Measurements from ENCODE around the gene DHRSX. TPM values are rescaled to one million over a fixed set of nuclear protein-coding genes. Genes with fewer than 3 reads are reported as not detected.

DHRSX gene
- polyA plus RNA-seq, 3 donors, result 12.9 to 33.2 (median 28.3) TPM

DNA sequence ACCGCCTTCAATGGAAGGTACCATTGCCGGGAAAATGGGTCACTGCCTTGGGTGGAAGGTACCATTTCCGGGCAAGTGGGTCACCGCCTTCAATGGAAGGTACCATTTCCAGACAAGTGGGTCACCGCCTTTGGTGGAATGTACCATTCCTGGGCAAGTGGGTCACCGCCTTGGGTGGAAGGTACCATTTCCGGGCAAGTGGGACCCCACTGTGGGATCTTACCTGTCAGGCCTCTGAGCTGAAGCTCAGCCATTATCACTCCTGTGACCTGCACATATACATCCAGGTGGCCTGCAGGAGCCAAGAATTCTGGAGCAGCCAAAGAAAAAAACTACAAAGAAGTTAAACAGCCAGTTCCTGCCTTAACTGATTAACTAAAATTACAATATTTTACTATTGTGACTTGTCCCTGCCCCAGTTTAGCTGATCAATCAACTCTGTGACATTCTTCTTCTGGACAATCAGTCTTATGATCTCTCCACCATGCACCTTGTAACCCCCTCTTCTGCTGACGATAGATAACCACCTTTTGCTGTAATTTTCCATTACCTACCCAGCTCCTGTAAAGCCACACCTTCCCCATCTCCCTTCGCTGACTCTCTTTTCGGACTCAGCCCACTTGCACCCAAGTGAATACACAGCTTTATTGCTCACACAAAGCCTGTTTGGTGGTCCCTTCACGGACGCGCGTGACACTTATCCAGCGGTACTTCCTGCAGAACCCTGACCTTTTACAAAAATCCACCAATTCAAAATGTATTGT is 313.2 kb downstream of the DHRSX start:
- H3K4me3 ChIP-seq (replicated peaks in 1 of 3; ENCODE audit: low read depth in 2 of 3, low read length in 3 of 3), result no peak overlapping the region
- Mint-ChIP-seq H3K27me3 (ENCODE audit: low read depth in 3 of 3) (peaks cover 0 to 4% (median 3%) of the 10 kb centered on the region in 3 donors), H3K27ac (peak overlapping the region in 1 of 7 donors; percentile 6), H3K4me3 (no peak overlapping the region), H3K4me1 (no peaks in the 10 kb centered on the region), H3K36me3 (no peaks in the 10 kb centered on the region), H3K9me3 (peaks cover 8 to 32% (median 23%) of the 10 kb centered on the region in 7 donors)
- intact Hi-C loops (cut with micrococcal nuclease), result no loop called here
- no peaks in the 10 kb centered on the region for H3K79me2 ChIP-seq (ENCODE audit: insufficient read depth, low read length)
- no peak overlapping the region for H3K27ac ChIP-seq (ENCODE audit: low read depth in 1 of 2, low read length in 2 of 2)
- H3K9ac ChIP-seq (ENCODE audit: insufficient read depth, low read length, poor library complexity, severe bottlenecking), result no peak overlapping the region
- H4K20me1 ChIP-seq (ENCODE audit: insufficient read depth, low read length), result no peaks in the 10 kb centered on the region
- no peak overlapping the region for H2AFZ ChIP-seq (ENCODE audit: insufficient read depth, low read depth, low read length, poor library complexity, severe bottlenecking)
- DNase-seq, result no peak
- no peak overlapping the region for H3K4me2 ChIP-seq (replicated peaks; ENCODE audit: extremely low read depth, low read length, poor library complexity, severe bottlenecking)
- no peaks in the 10 kb centered on the region for H3K27me3 ChIP-seq (ENCODE audit: control insufficient read depth in 2 of 2, insufficient read depth in 2 of 2, low read length in 2 of 2)
- no peaks in the 10 kb centered on the region for H3K4me1 ChIP-seq (ENCODE audit: control insufficient read depth in 1 of 2, insufficient read depth in 2 of 2, low read length in 2 of 2)
- TF ChIP-seq, protein P1, sequence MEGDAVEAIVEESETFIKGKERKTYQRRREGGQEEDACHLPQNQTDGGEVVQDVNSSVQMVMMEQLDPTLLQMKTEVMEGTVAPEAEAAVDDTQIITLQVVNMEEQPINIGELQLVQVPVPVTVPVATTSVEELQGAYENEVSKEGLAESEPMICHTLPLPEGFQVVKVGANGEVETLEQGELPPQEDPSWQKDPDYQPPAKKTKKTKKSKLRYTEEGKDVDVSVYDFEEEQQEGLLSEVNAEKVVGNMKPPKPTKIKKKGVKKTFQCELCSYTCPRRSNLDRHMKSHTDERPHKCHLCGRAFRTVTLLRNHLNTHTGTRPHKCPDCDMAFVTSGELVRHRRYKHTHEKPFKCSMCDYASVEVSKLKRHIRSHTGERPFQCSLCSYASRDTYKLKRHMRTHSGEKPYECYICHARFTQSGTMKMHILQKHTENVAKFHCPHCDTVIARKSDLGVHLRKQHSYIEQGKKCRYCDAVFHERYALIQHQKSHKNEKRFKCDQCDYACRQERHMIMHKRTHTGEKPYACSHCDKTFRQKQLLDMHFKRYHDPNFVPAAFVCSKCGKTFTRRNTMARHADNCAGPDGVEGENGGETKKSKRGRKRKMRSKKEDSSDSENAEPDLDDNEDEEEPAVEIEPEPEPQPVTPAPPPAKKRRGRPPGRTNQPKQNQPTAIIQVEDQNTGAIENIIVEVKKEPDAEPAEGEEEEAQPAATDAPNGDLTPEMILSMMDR (IDR thresholded peaks at IDR 0.05), result no peak
- WGBS (ENCODE audit: insufficient coverage), result 88% methylated on average over 10 of the region's 15 CpGs
- no peaks in the 10 kb centered on the region for H3K36me3 ChIP-seq (replicated peaks in 1 of 2; ENCODE audit: control insufficient read depth in 1 of 2, insufficient read depth in 2 of 2, low read length in 2 of 2)
- peaks cover 43 to 46% of the 10 kb centered on the region in 2 donors for H3K9me3 ChIP-seq (replicated peaks in 1 of 2; ENCODE audit: control insufficient read depth in 1 of 2, insufficient read depth in 1 of 2, low read length in 2 of 2)

GRCh38 chrX:2185341-2186082 is 315.3 kb downstream of the DHRSX start:
- DNase-seq, result no peak
- peaks cover 43 to 46% of the 10 kb centered on the region in 2 donors for H3K9me3 ChIP-seq (replicated peaks in 1 of 2; ENCODE audit: control insufficient read depth in 1 of 2, insufficient read depth in 1 of 2, low read length in 2 of 2)
- H3K79me2 ChIP-seq (ENCODE audit: insufficient read depth, low read length), result no peaks in the 10 kb centered on the region
- H3K27ac Mint-ChIP-seq, result no peak overlapping the region
- no peaks in the 10 kb centered on the region for H3K36me3 ChIP-seq (replicated peaks in 1 of 2; ENCODE audit: control insufficient read depth in 1 of 2, insufficient read depth in 2 of 2, low read length in 2 of 2)
- WGBS (ENCODE audit: insufficient coverage), result 96% methylated on average over 16 of the region's 25 CpGs
- H3K4me2 ChIP-seq (replicated peaks; ENCODE audit: extremely low read depth, low read length, poor library complexity, severe bottlenecking), result no peak overlapping the region
- no peaks in the 10 kb centered on the region for H4K20me1 ChIP-seq (ENCODE audit: insufficient read depth, low read length)
- no peak overlapping the region for H3K4me3 Mint-ChIP-seq
- H3K4me1 Mint-ChIP-seq, result no peaks in the 10 kb centered on the region
- H3K36me3 Mint-ChIP-seq, result no peaks in the 10 kb centered on the region
- intact Hi-C loops (cut with micrococcal nuclease), result no loop called here
- no peak overlapping the region for H3K4me3 ChIP-seq (replicated peaks in 1 of 3; ENCODE audit: low read depth in 2 of 3, low read length in 3 of 3)
- peaks cover 8 to 29% (median 20%) of the 10 kb centered on the region in 7 donors for H3K9me3 Mint-ChIP-seq
- H3K9ac ChIP-seq (ENCODE audit: insufficient read depth, low read length, poor library complexity, severe bottlenecking), result no peak overlapping the region
- H3K27me3 ChIP-seq (ENCODE audit: control insufficient read depth in 2 of 2, insufficient read depth in 2 of 2, low read length in 2 of 2), result no peaks in the 10 kb centered on the region
- no peak overlapping the region for H3K27ac ChIP-seq (ENCODE audit: low read depth in 1 of 2, low read length in 2 of 2)
- H3K4me1 ChIP-seq (ENCODE audit: control insufficient read depth in 1 of 2, insufficient read depth in 2 of 2, low read length in 2 of 2), result no peaks in the 10 kb centered on the region
- H3K27me3 Mint-ChIP-seq (ENCODE audit: low read depth in 3 of 3), result peaks cover 0 to 3% (median 2%) of the 10 kb centered on the region in 3 donors
- no peak overlapping the region for H2AFZ ChIP-seq (ENCODE audit: insufficient read depth, low read depth, low read length, poor library complexity, severe bottlenecking)
- TF ChIP-seq, protein P1 (IDR thresholded peaks at IDR 0.05), result no peak

Data from CD14-positive monocyte (primary cell).